Endothelial cell of hepatic sinusoid (primary cell): ENCODE measurements around the gene DHX40.

ENCODE experiments used
- in situ Hi-C: cut with HindIII; loops from 2 replicates; pipeline ENCODE4 v1.10.0; 2017; ENCODE audit warnings: low sequenced_read_pairs

The DHX40 gene

GRCh38 chr17:59565171-59565958, at the start of gene DHX40:
DHX40 (plus strand) TSS chr17:59565610; CDS start chr17:59565672, 62 bp downstream.
- in situ Hi-C loops: no loop called here

- in situ Hi-C loops: loop anchor here (10.0 kb wide), 1 partner anchor 108 kb away; no protein-coding TSS in a partner anchor
Measured at GRCh38 chr17:59516451-59516850, 49.0 kb upstream of the DHX40 start.

GRCh38 chr17:59519132-59519531, 46.3 kb upstream of the DHX40 start:
- in situ Hi-C loops: loop anchor here (10.0 kb wide), 1 partner anchor 106 kb away; no protein-coding TSS in a partner anchor

- in situ Hi-C loops: loop anchor here (10.0 kb wide), 1 partner anchor 165 kb away; no protein-coding TSS in a partner anchor
Measured at GRCh38 chr17:59520251-59520650, 45.2 kb upstream of the DHX40 start.

GRCh38 chr17:59521465-59522126, 43.8 kb upstream of the DHX40 start:
- in situ Hi-C loops: loop anchor here (10.0 kb wide), 1 partner anchor 163 kb away; no protein-coding TSS in a partner anchor

- in situ Hi-C loops: loop anchor here (10.0 kb wide), 1 partner anchor 160 kb away; no protein-coding TSS in a partner anchor
Measured at GRCh38 chr17:59524930-59525329, 40.5 kb upstream of the DHX40 start.

- in situ Hi-C loops: loop anchor here (10.0 kb wide), 1 partner anchor 159 kb away; no protein-coding TSS in a partner anchor
Measured at GRCh38 chr17:59525668-59526067, 39.7 kb upstream of the DHX40 start.

- in situ Hi-C loops: loop anchor here (10.0 kb wide), 1 partner anchor 158 kb away; no protein-coding TSS in a partner anchor
Measured at GRCh38 chr17:59526451-59526850, 39.0 kb upstream of the DHX40 start.

- in situ Hi-C loops: loop anchor here (10.0 kb wide), 1 partner anchor 157 kb away; no protein-coding TSS in a partner anchor
Measured at GRCh38 chr17:59527325-59527917, 38.0 kb upstream of the DHX40 start.

GRCh38 chr17:59527931-59528330, 37.5 kb upstream of the DHX40 start:
- in situ Hi-C loops: loop anchor here (10.0 kb wide), 1 partner anchor 157 kb away; no protein-coding TSS in a partner anchor

GRCh38 chr17:59530531-59530930, 34.9 kb upstream of the DHX40 start:
- in situ Hi-C loops: no loop called here

GRCh38 chr17:59533694-59534093, 31.7 kb upstream of the DHX40 start:
- in situ Hi-C loops: no loop called here

- in situ Hi-C loops: no loop called here
Measured at GRCh38 chr17:59534583-59534982, 30.8 kb upstream of the DHX40 start.

- in situ Hi-C loops: no loop called here
Measured at GRCh38 chr17:59538195-59538909, 27.1 kb upstream of the DHX40 start.

GRCh38 chr17:59542960-59543635, 22.3 kb upstream of the DHX40 start:
- in situ Hi-C loops: loop anchor here (5.0 to 10.0 kb wide), 2 partner anchors 46 to 82 kb away; no protein-coding TSS in a partner anchor

- in situ Hi-C loops: loop anchor here (10.0 kb wide), 1 partner anchor 79 kb away; no protein-coding TSS in a partner anchor
Measured at GRCh38 chr17:59545942-59546341, 19.5 kb upstream of the DHX40 start.

- in situ Hi-C loops: loop anchor here (10.0 kb wide), 1 partner anchor 77 kb away; no protein-coding TSS in a partner anchor
Measured at GRCh38 chr17:59547131-59547915, 18.1 kb upstream of the DHX40 start.

- in situ Hi-C loops: loop anchor here (10.0 kb wide), 1 partner anchor 76 kb away; no protein-coding TSS in a partner anchor
Measured at GRCh38 chr17:59548985-59549384, 16.4 kb upstream of the DHX40 start.

GRCh38 chr17:59550703-59551102, 14.7 kb upstream of the DHX40 start:
- in situ Hi-C loops: no loop called here
